NCI-H2107 treated with DMSO at 0.1 percent for 48 hours (cell line): Measurements from ENCODE around the gene GRIN2A.
"Not testable (repeated sequence)": the region's sequence is repeated elsewhere in the genome, so short reads cannot be mapped to it uniquely, and the experiment has no call there.

ENCODE experiments used
- DNase-seq: peaks from one replicate; lab custom pipeline; 2025; ENCODE audit not compliant: unreplicated experiment; lab: John Stamatoyannopoulos, UW

Gene GRIN2A

GRCh38 chr16:9929313-9929712, 252.9 kb downstream of the GRIN2A start:
- no peak for DNase-seq

- no peak for DNase-seq
Observed at GRCh38 chr16:9922441-9922840, 259.8 kb downstream of the GRIN2A start.

GRCh38 chr16:9921997-9922396, 260.2 kb downstream of the GRIN2A start:
- no peak for DNase-seq

- no peak for DNase-seq
Observed at GRCh38 chr16:9919460-9919859, 262.8 kb downstream of the GRIN2A start.

GRCh38 chr16:9917691-9918090, 264.5 kb downstream of the GRIN2A start:
- DNase-seq = no peak

- no peak for DNase-seq
Observed at GRCh38 chr16:9913604-9914326, 268.5 kb downstream of the GRIN2A start.

- DNase-seq = no peak
Observed at GRCh38 chr16:9911989-9912388, 270.2 kb downstream of the GRIN2A start.

- DNase-seq = no peak
Observed at GRCh38 chr16:9911231-9911630, 271.0 kb downstream of the GRIN2A start.

- no peak for DNase-seq
Observed at GRCh38 chr16:9909072-9909825, 273.0 kb downstream of the GRIN2A start.

- no peak for DNase-seq
Observed at GRCh38 chr16:9908613-9909012, 273.6 kb downstream of the GRIN2A start.

GRCh38 chr16:9907752-9908151, 274.5 kb downstream of the GRIN2A start:
- no peak for DNase-seq

GRCh38 chr16:9906218-9906617, 276.0 kb downstream of the GRIN2A start:
- no peak for DNase-seq

- no peak for DNase-seq
Observed at GRCh38 chr16:9904526-9904925, 277.7 kb downstream of the GRIN2A start.

GRCh38 chr16:9900576-9900975, 281.7 kb downstream of the GRIN2A start:
- no peak for DNase-seq

- DNase-seq = no peak
Observed at GRCh38 chr16:9898555-9898954, 283.7 kb downstream of the GRIN2A start.

- no peak for DNase-seq
Observed at GRCh38 chr16:9898124-9898523, 284.1 kb downstream of the GRIN2A start.

GRCh38 chr16:9895817-9896216, 286.4 kb downstream of the GRIN2A start:
- no peak for DNase-seq

GRCh38 chr16:9885876-9886275, 296.4 kb downstream of the GRIN2A start:
- DNase-seq = no peak

- DNase-seq = no peak
Observed at GRCh38 chr16:9885467-9885866, 296.8 kb downstream of the GRIN2A start.

GRCh38 chr16:9875981-9876380, 306.2 kb downstream of the GRIN2A start:
- DNase-seq = not testable (repeated sequence)

GRCh38 chr16:9874219-9874618, 308.0 kb downstream of the GRIN2A start:
- DNase-seq = no peak

- DNase-seq = no peak
Observed at GRCh38 chr16:9870962-9871361, 311.3 kb downstream of the GRIN2A start.

- no peak for DNase-seq
Observed at GRCh38 chr16:9869776-9870175, 312.5 kb downstream of the GRIN2A start.
